GM23248 (cell line): Measurements from ENCODE around the gene METRNL. TPM values are rescaled to one million over a fixed set of nuclear protein-coding genes. Genes with fewer than 3 reads are reported as not detected.

Source experiments
- DNase-seq: peaks from one replicate; pipeline ENCODE4 v3.0.0-alpha.2; 2015
- H2AFZ ChIP-seq: fragments of 200-600 bp; sonication (generic); 2 replicates; pipeline ENCODE4 v1.6.1; 2016; ENCODE audit warnings: antibody characterized with exemption
- H3F3A ChIP-seq: fragments of 200-600 bp; sonication (generic); 2 replicates; pipeline ENCODE4 v1.6.1; 2016; ENCODE audit warnings: mild to moderate bottlenecking, antibody characterized with exemption, mixed run types; ENCODE audit not compliant: insufficient read depth
- H3K27ac ChIP-seq: fragments of 200-600 bp; sonication (generic); 2 replicates; pipeline ENCODE4 v1.5.1; 2016; ENCODE audit warnings: mild to moderate bottlenecking
- H3K27me3 ChIP-seq: fragments of 200-600 bp; sonication (generic); replicated peaks from 2 replicates; pipeline ENCODE4 v1.6.1; 2016; ENCODE audit warnings: mild to moderate bottlenecking; ENCODE audit not compliant: insufficient read depth
- H3K36me3 ChIP-seq: fragments of 200-600 bp; sonication (generic); 2 replicates; pipeline ENCODE4 v1.6.1; 2016; ENCODE audit warnings: low read depth, mild to moderate bottlenecking
- H3K4me1 ChIP-seq: fragments of 200-600 bp; sonication (generic); 2 replicates; pipeline ENCODE4 v1.6.1; 2016; ENCODE audit warnings: mild to moderate bottlenecking; ENCODE audit not compliant: insufficient read depth
- H3K4me2 ChIP-seq: fragments of 200-600 bp; sonication (generic); one replicate; pipeline ENCODE4 v1.6.1; 2016; ENCODE audit warnings: mild to moderate bottlenecking; ENCODE audit not compliant: unreplicated experiment
- H3K4me3 ChIP-seq: fragments of 200-600 bp; sonication (generic); 2 replicates; pipeline ENCODE4 v1.5.1; 2016; ENCODE audit warnings: mild to moderate bottlenecking
- H3K79me2 ChIP-seq: fragments of 200-600 bp; sonication (generic); 2 replicates; pipeline ENCODE4 v1.6.1; 2016; ENCODE audit warnings: mild to moderate bottlenecking; ENCODE audit not compliant: insufficient read depth
- H3K9ac ChIP-seq: fragments of 200-600 bp; sonication (generic); 2 replicates; pipeline ENCODE4 v1.6.1; 2016; ENCODE audit warnings: mild to moderate bottlenecking
- H3K9me2 ChIP-seq: fragments of 200-600 bp; sonication (generic); 2 replicates; pipeline ENCODE4 v1.6.1; 2016; ENCODE audit warnings: mixed run types, mild to moderate bottlenecking, moderate library complexity; ENCODE audit not compliant: insufficient read depth
- H3K9me3 ChIP-seq: fragments of 200-600 bp; sonication (generic); one replicate; pipeline ENCODE4 v1.6.1; 2017; ENCODE audit warnings: low read depth
- H4K20me1 ChIP-seq: fragments of 200-600 bp; sonication (generic); 2 replicates; pipeline ENCODE4 v1.6.0; 2016; ENCODE audit not compliant: insufficient read depth
- EZH2 ChIP-seq: fragments of 200-600 bp; sonication (generic); IDR thresholded peaks from 2 replicates; pipeline ENCODE4 v1.6.1; 2018; ENCODE audit warnings: antibody characterized with exemption, mild to moderate bottlenecking; ENCODE audit not compliant: insufficient read depth, poor library complexity, severe bottlenecking
- EZH2phosphoT487 ChIP-seq: fragments of 200-600 bp; sonication (generic); IDR thresholded peaks from 2 replicates; pipeline ENCODE4 v1.6.1; 2018; ENCODE audit warnings: antibody characterized with exemption, moderate library complexity, mild to moderate bottlenecking, low read depth; ENCODE audit not compliant: insufficient read depth
- WGBS, 2 experiments: methylation state at CpG; one replicate each; pipeline ENCODE4 v1.1.6; 2015 to 2017; ENCODE audit warnings: low lambda C conversion rate in 2 of 2, low coverage in 1 of 2; ENCODE audit errors: missing lambda C conversion rate in 2 of 2; 5-methylcytosine and 5-hydroxymethylcytosine counted together
- in situ Hi-C: fragments of 300-500 bp; cut with MboI; formaldehyde crosslinking; loops from 2 replicates; pipeline ENCODE4 v1.15.0; 2020
- polyA plus RNA-seq: library from polyadenylated mRNA; unstranded; fragments of >200 nt; fragmentation: Nextera tagmentation; extraction: Ambion mirVana; gene quantifications from 2 replicates; pipeline ENCODE4 v1.2.1, GENCODE V29; 2016
- total RNA-seq: library from RNA; depleted of rRNA; stranded (reverse); fragments of >200 nt; shearing (Covaris generic); gene quantifications from 2 replicates; pipeline ENCODE4 v1.2.3, GENCODE V29; 2014; rRNA removed

The METRNL gene
- total and polyA plus RNA-seq, 2 experiments from 2014 or later = 28.4 to 305 TPM

GRCh38 chr17:83143817-83144231, 64.4 kb downstream of the METRNL start:
- H3K27me3 ChIP-seq = no peaks in the 10 kb centered on the region
- peak overlapping the region; percentile 63 for H3K9ac ChIP-seq
- 51 to 60% methylated on average over 10 of the region's 10 CpGs for whole genome bisulfite sequencing, 2 experiments
- H3K9me3 ChIP-seq = no peaks in the 10 kb centered on the region
- in situ Hi-C loops = no loop called here
- peak overlapping the region; percentile 71 for H2AFZ ChIP-seq
- H3K9me2 ChIP-seq = no peaks in the 10 kb centered on the region
- no peaks in the 10 kb centered on the region for H3K36me3 ChIP-seq
- peak overlapping the region; percentile 77 for H3K27ac ChIP-seq
- H3K4me3 ChIP-seq = no peak overlapping the region
- no peaks in the 10 kb centered on the region for H4K20me1 ChIP-seq
- peaks cover 20% of the 10 kb centered on the region for H3K4me1 ChIP-seq
- peak overlapping the region; percentile 22 for H3K4me2 ChIP-seq
- peaks cover 24% of the 10 kb centered on the region for H3F3A ChIP-seq
- TF ChIP-seq EZH2phosphoT487 (no peak), EZH2 (no peak)
- DNase-seq = no peak
- no peaks in the 10 kb centered on the region for H3K79me2 ChIP-seq

Other genes starting within 250 kb of the METRNL start
- gene ZNF750, start 239.6 kb upstream of the METRNL start, total RNA-seq = not detected in 2 replicates
- gene ZNF750, start 239.6 kb upstream of the METRNL start, polyA plus RNA-seq = 0.11 TPM in 1 of 2 replicates, not detected in the other